Muscle layer of duodenum (tissue), 2 donors: Measurements from ENCODE around the gene GLDN.

Experiments
- H3K27ac ChIP-seq: one replicate; pipeline ENCODE4 v1.7.0; 2013; ENCODE audit warnings: mild to moderate bottlenecking, low read length
- H3K27me3 ChIP-seq: one replicate; pipeline ENCODE4 v1.7.0; 2013; ENCODE audit warnings: low read depth, mild to moderate bottlenecking, control low read depth, low read length
- H3K36me3 ChIP-seq, 2 donors: one replicate each; pipeline ENCODE4 v1.7.0; 2013; ENCODE audit warnings: low read length in 2 of 2, control low read depth in 1 of 2, mild to moderate bottlenecking in 1 of 2; ENCODE audit not compliant: insufficient read depth in 2 of 2, control insufficient read depth in 1 of 2
- H3K4me1 ChIP-seq, 2 donors: one replicate each; pipeline ENCODE4 v1.7.0; 2013; ENCODE audit warnings: low read length in 2 of 2, mild to moderate bottlenecking in 2 of 2, control low read depth in 1 of 2, moderate library complexity in 1 of 2; ENCODE audit not compliant: insufficient read depth in 2 of 2, control insufficient read depth in 1 of 2
- H3K4me3 ChIP-seq, 2 donors: one replicate each; pipeline ENCODE4 v1.7.0; 2013; ENCODE audit warnings: low read length in 2 of 2, low read depth in 1 of 2, mild to moderate bottlenecking in 1 of 2
- H3K9me3 ChIP-seq, 2 donors: one replicate each; pipeline ENCODE4 v1.7.0; 2013; ENCODE audit warnings: low read length in 2 of 2, control low read depth in 1 of 2, mild to moderate bottlenecking in 1 of 2; ENCODE audit not compliant: control insufficient read depth in 1 of 2
- donor health status: healthy.

GLDN gene

DNA sequence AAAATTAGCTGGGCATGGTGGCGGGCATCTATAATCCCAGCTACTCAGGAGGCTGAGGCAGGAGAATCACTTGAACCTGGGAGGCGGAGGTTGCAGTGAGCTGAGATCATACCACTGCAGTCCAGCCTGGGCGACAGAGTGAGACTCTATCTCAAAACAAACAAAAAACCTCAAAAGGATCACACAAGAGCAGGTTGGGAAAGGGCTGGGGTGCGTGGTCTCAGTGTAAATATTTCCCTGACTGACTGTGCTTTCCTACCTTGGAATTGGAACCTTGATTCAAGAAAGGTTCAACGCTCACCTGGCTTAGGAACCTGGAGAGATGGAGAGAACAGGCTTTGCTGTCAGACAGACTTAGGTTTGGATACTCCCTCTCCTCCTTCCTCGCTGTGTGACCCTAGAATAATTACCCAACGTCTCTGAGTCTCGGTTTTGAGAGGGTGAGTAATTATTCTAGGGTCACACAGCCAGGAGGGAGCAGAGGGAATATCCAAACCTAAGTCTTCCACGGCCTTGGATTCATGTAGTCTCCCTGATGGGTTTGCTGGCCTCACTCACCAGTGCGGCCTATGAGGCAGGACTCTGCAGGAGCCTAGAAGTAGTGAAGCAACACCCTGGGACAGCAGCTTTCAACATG, 27.7 kb upstream of the GLDN start:
- no peak overlapping the region for H3K27ac ChIP-seq
- H3K9me3 ChIP-seq = no peaks in the 10 kb centered on the region
- no peaks in the 10 kb centered on the region for H3K27me3 ChIP-seq
- no peak overlapping the region for H3K4me3 ChIP-seq
- peaks cover 0 to 8% of the 10 kb centered on the region in 2 donors for H3K4me1 ChIP-seq
- H3K36me3 ChIP-seq = no peaks in the 10 kb centered on the region

DNA sequence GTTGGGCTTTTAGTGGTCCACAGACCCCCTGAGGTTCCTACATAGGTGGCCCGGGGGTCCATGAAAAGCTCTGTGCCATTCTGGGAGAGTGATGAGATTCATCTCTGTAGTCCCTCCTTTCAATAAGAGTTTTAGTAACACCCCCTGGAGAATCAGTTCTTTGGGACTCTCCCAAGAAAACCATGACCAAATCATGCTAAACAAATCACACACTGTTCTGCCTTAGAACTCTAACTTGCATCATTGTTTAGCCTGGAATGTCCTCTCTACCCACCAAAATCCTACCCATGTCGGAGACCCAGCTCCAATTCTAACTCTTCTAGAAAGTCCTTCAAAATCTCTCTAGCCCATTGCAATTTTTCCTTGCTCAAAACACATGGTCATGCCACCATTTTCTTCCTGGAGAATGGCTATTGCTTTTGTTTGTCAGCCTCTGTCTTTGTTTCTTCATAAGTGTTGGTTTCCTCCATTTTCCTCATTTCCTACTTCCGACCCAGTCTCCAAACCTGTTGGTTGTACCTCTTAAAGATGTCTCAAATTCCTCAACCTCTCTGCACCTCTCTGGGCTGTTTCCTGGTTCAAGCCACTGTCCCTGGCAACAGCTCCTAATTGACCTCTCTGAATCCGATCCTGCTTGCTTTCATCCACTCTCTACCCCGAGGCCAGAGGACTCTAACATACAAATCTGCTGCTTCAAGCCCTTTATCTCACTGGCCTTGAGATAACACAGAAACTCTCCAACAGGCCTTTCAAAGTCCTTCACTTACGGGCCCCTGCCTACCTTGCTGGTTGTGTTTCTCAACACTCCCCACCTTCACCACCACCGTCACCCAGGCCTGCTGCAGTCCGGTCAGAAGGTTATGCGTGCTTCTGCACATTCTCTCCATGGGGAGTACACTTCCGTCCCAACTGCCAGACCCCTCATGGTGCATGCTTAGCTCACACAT, 26.8 kb upstream of the GLDN start:
- H3K4me3 ChIP-seq = no peak overlapping the region
- H3K27me3 ChIP-seq = no peaks in the 10 kb centered on the region
- peaks cover 0 to 8% of the 10 kb centered on the region in 2 donors for H3K4me1 ChIP-seq
- H3K36me3 ChIP-seq = no peaks in the 10 kb centered on the region
- no peaks in the 10 kb centered on the region for H3K9me3 ChIP-seq
- H3K27ac ChIP-seq = no peak overlapping the region

DNA sequence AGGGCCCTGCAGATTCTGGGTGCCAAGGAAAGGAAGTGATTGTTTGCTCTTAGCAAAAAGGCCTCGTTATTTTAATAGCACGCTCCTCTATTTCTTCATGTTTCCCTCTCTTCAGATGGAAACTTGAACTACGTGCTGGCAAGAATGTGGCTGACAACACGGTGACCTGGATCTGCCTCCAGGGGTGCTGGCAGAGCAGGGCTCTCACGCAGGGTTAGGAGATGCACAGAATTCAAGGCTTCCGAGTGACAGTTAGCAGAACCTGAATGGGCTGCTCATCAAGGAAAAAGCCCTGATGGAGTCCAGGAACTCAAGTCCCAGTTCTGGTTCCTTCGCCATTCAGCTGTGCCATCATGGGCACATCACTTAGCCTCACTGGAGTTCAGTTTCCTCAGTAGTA, 25.7 kb upstream of the GLDN start:
- H3K4me1 ChIP-seq = peaks cover 0 to 8% of the 10 kb centered on the region in 2 donors
- no peaks in the 10 kb centered on the region for H3K27me3 ChIP-seq
- H3K9me3 ChIP-seq = no peaks in the 10 kb centered on the region
- no peak overlapping the region for H3K27ac ChIP-seq
- H3K36me3 ChIP-seq = no peaks in the 10 kb centered on the region
- H3K4me3 ChIP-seq = no peak overlapping the region

DNA sequence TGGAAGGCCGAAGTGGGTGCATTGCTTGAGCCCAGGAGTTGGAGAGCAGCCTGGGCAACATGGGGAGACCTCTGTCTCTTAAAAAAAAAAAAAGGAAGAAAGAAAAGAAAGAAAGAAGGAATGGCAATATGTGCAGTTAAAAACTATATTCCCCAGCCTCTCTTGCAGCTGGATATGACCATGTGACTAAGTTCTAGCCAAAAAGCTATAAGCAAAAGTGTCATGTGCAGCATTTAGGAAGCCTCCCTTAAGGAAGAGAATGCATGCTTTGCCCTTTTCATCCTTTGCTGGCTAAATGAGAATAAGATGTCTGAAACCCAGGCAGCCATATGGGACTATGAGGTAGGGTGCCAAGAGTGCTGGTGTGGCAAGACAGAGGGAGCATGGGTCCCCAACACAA, 24.8 kb upstream of the GLDN start:
- peaks cover 0 to 8% of the 10 kb centered on the region in 2 donors for H3K4me1 ChIP-seq
- no peaks in the 10 kb centered on the region for H3K9me3 ChIP-seq
- H3K36me3 ChIP-seq = no peaks in the 10 kb centered on the region
- no peak overlapping the region for H3K4me3 ChIP-seq
- H3K27me3 ChIP-seq = no peaks in the 10 kb centered on the region
- no peak overlapping the region for H3K27ac ChIP-seq

DNA sequence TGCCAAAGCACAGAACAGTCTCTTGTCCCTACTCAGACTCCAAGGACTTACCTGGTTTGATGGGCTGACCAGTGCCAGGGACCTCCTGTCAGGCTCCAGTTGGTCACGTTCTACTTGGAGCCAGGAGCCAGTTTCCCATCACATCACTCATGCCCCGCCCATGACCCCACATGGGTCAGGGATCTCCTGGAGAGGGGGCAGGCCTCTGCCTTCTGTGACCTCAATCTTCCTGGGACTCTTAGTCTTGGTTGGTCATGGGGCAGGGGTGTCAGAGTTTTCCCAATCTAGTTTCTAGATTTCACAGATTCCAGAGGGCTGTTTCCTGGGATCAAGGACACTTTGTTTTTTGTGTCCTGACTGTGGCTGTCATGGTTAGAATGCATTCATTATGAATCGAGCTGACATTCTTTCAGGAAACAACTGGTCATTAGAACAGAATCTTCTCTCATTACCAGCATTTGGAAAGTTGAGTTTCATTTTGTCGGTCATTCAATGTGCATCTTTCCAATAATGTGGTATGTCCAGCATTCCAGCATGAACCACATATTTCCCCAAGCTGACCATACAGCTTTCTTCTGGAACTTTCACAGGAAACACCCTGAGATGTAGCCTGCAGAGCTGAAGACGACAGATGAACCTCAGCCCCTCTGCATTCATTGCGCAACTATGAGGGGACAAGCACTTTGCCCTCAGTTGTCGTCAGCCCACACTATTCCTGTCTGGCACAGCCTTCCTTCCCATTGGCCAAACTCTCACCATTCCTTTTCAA, 22.9 kb upstream of the GLDN start:
- Histone ChIP-seq H3K4me3 (no peak overlapping the region), H3K36me3 (no peaks in the 10 kb centered on the region), H3K27me3 (no peaks in the 10 kb centered on the region), H3K9me3 (no peaks in the 10 kb centered on the region), H3K4me1 (peaks cover 7 to 8% of the 10 kb centered on the region in 2 donors), H3K27ac (no peak overlapping the region)

DNA sequence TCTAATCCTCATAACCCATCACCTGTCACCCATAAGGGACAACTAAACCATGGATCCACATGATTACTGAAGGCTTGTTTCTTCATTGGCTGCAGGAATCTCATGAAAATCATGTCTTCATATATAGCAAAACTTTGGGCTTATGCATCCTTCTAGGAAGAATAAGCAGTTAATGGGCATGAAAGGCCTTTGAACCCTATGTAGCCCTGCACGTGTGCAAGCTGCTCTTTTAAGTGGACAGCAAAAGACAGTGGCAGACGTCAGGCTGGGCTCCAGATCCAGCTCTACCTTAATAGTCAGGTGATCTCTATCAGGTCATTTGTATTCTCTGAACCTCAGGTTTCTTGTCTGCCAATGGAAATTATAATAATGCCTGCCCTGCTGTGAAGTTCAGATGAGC, 21.9 kb upstream of the GLDN start:
- H3K9me3 ChIP-seq = no peaks in the 10 kb centered on the region
- H3K4me3 ChIP-seq = no peak overlapping the region
- no peaks in the 10 kb centered on the region for H3K36me3 ChIP-seq
- peaks cover 7 to 8% of the 10 kb centered on the region in 2 donors for H3K4me1 ChIP-seq
- H3K27me3 ChIP-seq = no peaks in the 10 kb centered on the region
- no peak overlapping the region for H3K27ac ChIP-seq

DNA sequence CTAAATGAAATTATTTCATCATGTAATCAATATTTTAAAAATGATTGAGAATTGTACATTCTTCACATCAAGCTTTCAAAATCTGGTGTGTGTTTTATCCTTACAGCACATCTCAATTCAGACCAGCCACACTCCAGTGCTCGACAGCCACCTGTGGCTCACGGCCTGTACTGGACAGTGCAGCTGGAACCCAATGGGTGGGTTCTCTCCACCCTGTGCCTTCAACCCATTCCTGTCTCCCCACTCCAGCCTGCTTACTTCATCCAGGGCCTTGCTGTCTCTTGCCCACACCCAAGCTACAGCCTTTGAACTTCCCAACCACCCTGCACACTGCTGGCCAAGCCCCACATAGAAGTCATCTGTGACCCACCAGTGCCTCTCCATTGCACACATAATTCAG, 20.6 kb upstream of the GLDN start:
- no peaks in the 10 kb centered on the region for H3K9me3 ChIP-seq
- H3K27ac ChIP-seq = no peak overlapping the region
- no peaks in the 10 kb centered on the region for H3K36me3 ChIP-seq
- no peak overlapping the region for H3K4me3 ChIP-seq
- no peaks in the 10 kb centered on the region for H3K27me3 ChIP-seq
- peaks cover 7 to 8% of the 10 kb centered on the region in 2 donors for H3K4me1 ChIP-seq

DNA sequence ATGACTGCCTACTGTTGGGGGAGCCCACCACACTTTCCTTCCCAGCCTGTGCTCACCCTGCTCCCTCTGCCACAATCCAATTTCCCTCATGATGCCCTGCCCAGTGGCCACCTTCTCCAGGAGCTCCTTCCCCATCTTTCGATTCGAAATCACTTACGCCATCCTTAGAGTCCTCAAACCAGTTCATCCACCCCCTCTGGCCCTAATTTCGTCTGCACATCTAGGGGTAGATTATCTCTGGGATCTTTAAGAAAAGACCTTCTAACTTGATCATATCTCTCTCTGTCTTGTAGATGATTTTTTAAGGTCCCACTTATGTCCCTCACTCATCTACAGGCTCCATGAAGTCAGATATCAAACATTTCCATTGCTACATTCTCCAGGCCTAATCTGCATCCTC, 20.1 kb upstream of the GLDN start:
- no peaks in the 10 kb centered on the region for H3K36me3 ChIP-seq
- H3K4me1 ChIP-seq = peaks cover 7 to 8% of the 10 kb centered on the region in 2 donors
- no peak overlapping the region for H3K4me3 ChIP-seq
- no peaks in the 10 kb centered on the region for H3K27me3 ChIP-seq
- no peaks in the 10 kb centered on the region for H3K9me3 ChIP-seq
- no peak overlapping the region for H3K27ac ChIP-seq

DNA sequence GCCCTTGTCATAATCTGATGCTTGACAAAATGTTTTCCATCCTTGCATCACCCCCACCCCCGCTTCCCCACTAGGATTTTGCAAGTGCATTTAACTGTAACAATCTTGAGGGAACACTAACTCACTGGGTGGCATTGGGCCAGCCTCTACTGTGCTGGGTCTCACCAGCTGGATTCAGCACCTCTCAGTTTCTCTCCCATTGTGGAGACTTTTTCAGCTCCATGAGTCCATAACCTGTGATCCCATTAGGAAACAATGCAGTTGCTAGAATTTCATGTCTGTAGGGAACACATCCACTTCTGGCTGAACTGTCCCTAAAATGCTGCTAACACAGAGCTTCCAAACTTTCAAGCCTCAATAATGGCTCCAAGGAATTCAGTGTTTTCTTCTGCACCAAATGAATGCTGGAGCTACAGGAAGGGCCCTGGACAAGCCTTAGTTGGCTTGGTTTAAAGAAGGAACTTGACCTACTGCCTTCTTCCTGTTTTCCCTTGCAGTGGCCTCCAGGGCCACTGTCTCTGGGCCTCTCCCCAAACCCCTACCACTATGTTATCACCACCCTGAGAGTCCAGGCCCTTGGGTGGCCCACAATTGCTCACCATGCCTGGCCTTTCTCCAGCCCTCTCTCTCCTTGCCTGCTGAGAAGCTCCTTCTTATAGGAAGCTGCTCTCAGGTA, 18.7 kb upstream of the GLDN start:
- H3K27me3 ChIP-seq = no peaks in the 10 kb centered on the region
- H3K27ac ChIP-seq = no peak overlapping the region
- no peaks in the 10 kb centered on the region for H3K36me3 ChIP-seq
- peaks cover 7 to 8% of the 10 kb centered on the region in 2 donors for H3K4me1 ChIP-seq
- no peak overlapping the region for H3K4me3 ChIP-seq
- no peaks in the 10 kb centered on the region for H3K9me3 ChIP-seq

DNA sequence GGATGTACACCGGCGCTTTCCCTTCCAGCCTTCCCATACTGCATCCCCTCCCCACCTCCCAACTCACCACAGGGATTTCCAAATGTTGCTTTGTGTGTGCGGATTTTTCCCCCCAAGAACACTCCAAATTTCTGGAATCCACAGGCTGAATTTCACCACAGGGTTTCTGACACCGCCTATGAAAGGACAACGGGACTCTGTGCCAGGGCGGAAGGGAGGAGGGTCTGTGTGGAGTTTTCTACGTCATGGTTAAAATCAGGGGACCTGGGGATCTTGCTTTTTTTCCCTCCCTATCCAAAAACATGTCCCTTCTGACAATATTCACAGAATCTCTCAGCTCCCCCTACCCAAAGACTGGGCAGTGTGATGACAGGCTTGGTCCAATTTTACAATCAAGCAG, 17.7 kb upstream of the GLDN start:
- Histone ChIP-seq H3K4me3 (no peak overlapping the region), H3K27me3 (no peaks in the 10 kb centered on the region), H3K4me1 (peaks cover 7 to 8% of the 10 kb centered on the region in 2 donors), H3K36me3 (no peaks in the 10 kb centered on the region), H3K27ac (no peak overlapping the region), H3K9me3 (no peaks in the 10 kb centered on the region)

DNA sequence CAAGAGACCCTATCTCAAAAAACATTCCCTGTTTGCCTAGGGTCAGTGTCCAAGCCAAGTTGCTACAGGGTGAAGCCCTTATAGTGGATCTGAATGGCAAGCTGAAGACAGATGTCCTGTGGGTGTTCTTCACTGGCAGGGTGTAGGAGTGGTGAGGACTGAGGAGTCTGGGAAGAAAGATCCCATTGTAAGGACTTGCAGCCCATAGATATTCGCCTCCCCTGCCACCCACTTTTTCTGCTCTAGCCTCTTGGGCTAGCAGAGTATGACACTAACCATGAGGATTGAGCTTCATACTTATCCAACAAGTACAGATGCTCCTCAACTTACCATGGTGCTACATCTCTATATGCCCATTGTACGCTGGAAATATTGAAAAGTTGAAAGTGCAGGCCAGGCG, 16.3 kb upstream of the GLDN start:
- Histone ChIP-seq H3K27ac (no peak overlapping the region), H3K9me3 (no peaks in the 10 kb centered on the region), H3K36me3 (no peaks in the 10 kb centered on the region), H3K4me3 (no peak overlapping the region), H3K4me1 (peaks cover 7 to 8% of the 10 kb centered on the region in 2 donors), H3K27me3 (no peaks in the 10 kb centered on the region)
